Superior temporal gyrus (tissue), 1 donor: ENCODE data around the gene CPD.
"Not testable (repeated sequence)": the region's sequence is repeated elsewhere in the genome, so short reads cannot be mapped to it uniquely, and the experiment has no call there.

ENCODE experiments used
- DNase-seq: peaks from one replicate; pipeline ENCODE4 v3.0.0-alpha.2; 2016; ENCODE audit errors: extremely low spot score

Gene CPD

GRCh38 chr17:30382345-30382744, 3.6 kb downstream of the CPD start:
- DNase-seq: no peak

GRCh38 chr17:30388321-30389179, 9.8 kb downstream of the CPD start:
- DNase-seq: no peak

GRCh38 chr17:30389756-30390300, 11.1 kb downstream of the CPD start:
- no peak for DNase-seq

- no peak for DNase-seq
Observed at GRCh38 chr17:30391534-30391933, 12.8 kb downstream of the CPD start.

GRCh38 chr17:30393491-30393890, 14.8 kb downstream of the CPD start:
- no peak for DNase-seq

GRCh38 chr17:30393911-30394867, 15.5 kb downstream of the CPD start:
- no peak for DNase-seq

GRCh38 chr17:30395398-30396022, 16.8 kb downstream of the CPD start:
- no peak for DNase-seq

- DNase-seq: no peak
Observed at GRCh38 chr17:30396129-30396528, 17.4 kb downstream of the CPD start.

- DNase-seq: no peak
Observed at GRCh38 chr17:30396612-30397011, 17.9 kb downstream of the CPD start.

- DNase-seq: no peak
Observed at GRCh38 chr17:30398328-30399041, 19.8 kb downstream of the CPD start.

GRCh38 chr17:30401097-30401496, 22.4 kb downstream of the CPD start:
- no peak for DNase-seq

GRCh38 chr17:30405161-30405560, 26.4 kb downstream of the CPD start:
- no peak for DNase-seq

- not testable (repeated sequence) for DNase-seq
Observed at GRCh38 chr17:30410627-30411026, 31.9 kb downstream of the CPD start.

GRCh38 chr17:30412008-30412496, 33.3 kb downstream of the CPD start:
- not testable (repeated sequence) for DNase-seq

- DNase-seq: no peak
Observed at GRCh38 chr17:30413109-30413508, 34.4 kb downstream of the CPD start.

GRCh38 chr17:30414486-30414885, 35.8 kb downstream of the CPD start:
- DNase-seq: no peak

GRCh38 chr17:30415491-30415890, 36.8 kb downstream of the CPD start:
- no peak for DNase-seq

GRCh38 chr17:30418070-30418469, 39.3 kb downstream of the CPD start:
- DNase-seq: not testable (repeated sequence)

GRCh38 chr17:30421592-30421991, 42.9 kb downstream of the CPD start:
- no peak for DNase-seq

GRCh38 chr17:30422171-30422570, 43.4 kb downstream of the CPD start:
- DNase-seq: no peak

- no peak for DNase-seq
Observed at GRCh38 chr17:30424471-30424870, 45.7 kb downstream of the CPD start.
